SK-N-SH treated with all-trans-retinoic acid at 6 μM for 48 hours (cell line): ENCODE data around the gene TOGARAM1.

Experiments
- ATAC-seq: fragments of 200-7000 bp; cut with Tn5 transposase; 3 replicates; pipeline ENCODE4 v1.9.1; 2020; ENCODE audit warnings: mild to moderate bottlenecking, moderate library complexity
- ARNTL ChIP-seq: fragments of 450-650 bp; formaldehyde crosslinking; IDR thresholded peaks from 2 replicates; pipeline ENCODE4 v1.5.0; 2020; ENCODE audit warnings: low read depth, mild to moderate bottlenecking, moderate library complexity, borderline replicate concordance
- BACH2 ChIP-seq: fragments of 250-450 bp; sonication (Bioruptor Pico); IDR thresholded peaks from 2 replicates; pipeline ENCODE4 v1.9.0; 2021; ENCODE audit warnings: mild to moderate bottlenecking, borderline replicate concordance
- CSDC2 ChIP-seq: fragments of 250-450 bp; sonication (Bioruptor Pico); IDR thresholded peaks from 2 replicates; pipeline ENCODE4 v1.5.0; 2020; ENCODE audit warnings: mild to moderate bottlenecking, moderate library complexity
- ESRRG ChIP-seq: fragments of 250-450 bp; sonication (Bioruptor Pico); IDR thresholded peaks from 2 replicates; pipeline ENCODE4 v1.6.1; 2021; ENCODE audit warnings: mild to moderate bottlenecking
- GLIS3 ChIP-seq: fragments of 250-450 bp; sonication (Bioruptor Pico); IDR thresholded peaks from 2 replicates; pipeline ENCODE4 v1.5.0; 2020; ENCODE audit warnings: mild to moderate bottlenecking, moderate library complexity
- ISL1 ChIP-seq: fragments of 250-450 bp; sonication (Bioruptor Pico); IDR thresholded peaks from 2 replicates; pipeline ENCODE4 v2.1.2; 2022; ENCODE audit warnings: mild to moderate bottlenecking, moderate library complexity
- OSR1 ChIP-seq: fragments of 250-450 bp; sonication (Bioruptor Pico); IDR thresholded peaks from 2 replicates; pipeline ENCODE4 v1.8.0; 2022; ENCODE audit warnings: moderate library complexity, mild to moderate bottlenecking, inconsistent platforms
- PPARA ChIP-seq: fragments of 250-450 bp; sonication (Bioruptor Pico); IDR thresholded peaks from 2 replicates; pipeline ENCODE4 v1.5.0; 2020; ENCODE audit warnings: mild to moderate bottlenecking, borderline replicate concordance
- RARB ChIP-seq: fragments of 250-450 bp; sonication (Bioruptor Pico); IDR thresholded peaks from 2 replicates; pipeline ENCODE4 v1.8.0; 2021; ENCODE audit warnings: mild to moderate bottlenecking, moderate library complexity
- TCF4 ChIP-seq: fragments of 250-450 bp; sonication (Bioruptor Pico); IDR thresholded peaks from 2 replicates; pipeline ENCODE4 v1.8.0; 2021; ENCODE audit warnings: mild to moderate bottlenecking, moderate library complexity, borderline replicate concordance
- TOX ChIP-seq: fragments of 250-450 bp; sonication (Bioruptor Pico); IDR thresholded peaks from 2 replicates; pipeline ENCODE4 v1.8.0; 2021; ENCODE audit warnings: mild to moderate bottlenecking, moderate library complexity, borderline replicate concordance
- ZC3H10 ChIP-seq: fragments of 250-450 bp; sonication (Bioruptor Pico); IDR thresholded peaks from 2 replicates; pipeline ENCODE4 v1.5.1; 2021; ENCODE audit warnings: mild to moderate bottlenecking, moderate library complexity
- ZFP3 ChIP-seq: fragments of 250-450 bp; sonication (Bioruptor Pico); IDR thresholded peaks from 2 replicates; pipeline ENCODE4 v1.5.0; 2020; ENCODE audit warnings: mild to moderate bottlenecking, moderate library complexity
- ZNF565 ChIP-seq: fragments of 450-650 bp; formaldehyde crosslinking; conservative IDR thresholded peaks from 2 replicates; pipeline ENCODE4 v1.5.0; 2020; ENCODE audit warnings: low read depth, mild to moderate bottlenecking, moderate library complexity
- ZNF70 ChIP-seq: fragments of 450-650 bp; formaldehyde crosslinking; IDR thresholded peaks from 2 replicates; pipeline ENCODE4 v1.5.0; 2020; ENCODE audit warnings: mild to moderate bottlenecking, moderate library complexity
- ZNF8 ChIP-seq: fragments of 450-650 bp; formaldehyde crosslinking; IDR thresholded peaks from 2 replicates; pipeline ENCODE4 v1.5.0; 2020; ENCODE audit warnings: mild to moderate bottlenecking, moderate library complexity
- TF ChIP-seq, protein P1 (sequence below): fragments of 250-450 bp; sonication (Bioruptor Pico); IDR thresholded peaks from 2 replicates; pipeline ENCODE4 v1.8.0; 2021; ENCODE audit warnings: low read depth, mild to moderate bottlenecking, moderate library complexity, borderline replicate concordance
- TF ChIP-seq, protein P2 (sequence below): fragments of 250-450 bp; sonication (Bioruptor Pico); IDR thresholded peaks from 2 replicates; pipeline ENCODE4 v1.5.0; 2020; ENCODE audit warnings: mild to moderate bottlenecking, moderate library complexity
- TF ChIP-seq, protein P3 (sequence below): fragments of 250-450 bp; sonication (Bioruptor Pico); IDR thresholded peaks from 2 replicates; pipeline ENCODE4 v1.8.0; 2020; ENCODE audit warnings: mild to moderate bottlenecking, moderate library complexity, borderline replicate concordance
- TF ChIP-seq, protein P4 (sequence below): fragments of 250-450 bp; sonication (Bioruptor Pico); IDR thresholded peaks from 2 replicates; pipeline ENCODE4 v1.5.1; 2021; ENCODE audit warnings: mild to moderate bottlenecking, moderate library complexity

Gene TOGARAM1

DNA sequence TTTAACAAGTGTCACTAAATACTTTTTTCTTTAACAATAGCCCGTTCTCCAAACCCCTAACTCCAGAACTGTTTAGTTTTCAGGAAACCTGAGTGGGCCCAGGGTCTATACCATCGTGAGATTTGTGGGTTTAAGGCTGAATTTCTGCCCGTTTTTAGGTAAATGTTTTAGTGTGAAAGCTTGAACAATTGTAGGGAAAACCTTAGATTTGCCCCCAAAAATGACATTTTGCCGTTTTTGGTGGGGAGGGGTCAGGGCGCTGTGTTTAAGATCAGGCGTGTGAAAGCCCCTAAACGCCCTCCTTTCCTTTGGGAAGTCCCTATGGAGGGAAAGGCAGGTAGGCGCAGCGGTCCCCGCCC, 121.6 kb downstream of the TOGARAM1 start:
- ATAC-seq = no peak
- TF ChIP-seq ZC3H10 (CRISPR knock-in tag) = no peak
- no peak for TF ChIP-seq CSDC2 (CRISPR knock-in tag)
- TF ChIP-seq, protein P1, sequence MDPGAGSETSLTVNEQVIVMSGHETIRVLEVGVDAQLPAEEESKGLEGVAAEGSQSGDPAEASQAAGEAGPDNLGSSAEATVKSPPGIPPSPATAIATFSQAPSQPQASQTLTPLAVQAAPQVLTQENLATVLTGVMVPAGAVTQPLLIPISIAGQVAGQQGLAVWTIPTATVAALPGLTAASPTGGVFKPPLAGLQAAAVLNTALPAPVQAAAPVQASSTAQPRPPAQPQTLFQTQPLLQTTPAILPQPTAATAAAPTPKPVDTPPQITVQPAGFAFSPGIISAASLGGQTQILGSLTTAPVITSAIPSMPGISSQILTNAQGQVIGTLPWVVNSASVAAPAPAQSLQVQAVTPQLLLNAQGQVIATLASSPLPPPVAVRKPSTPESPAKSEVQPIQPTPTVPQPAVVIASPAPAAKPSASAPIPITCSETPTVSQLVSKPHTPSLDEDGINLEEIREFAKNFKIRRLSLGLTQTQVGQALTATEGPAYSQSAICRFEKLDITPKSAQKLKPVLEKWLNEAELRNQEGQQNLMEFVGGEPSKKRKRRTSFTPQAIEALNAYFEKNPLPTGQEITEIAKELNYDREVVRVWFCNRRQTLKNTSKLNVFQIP (CRISPR knock-in tag) = no peak
- no peak for TF ChIP-seq TOX

DNA sequence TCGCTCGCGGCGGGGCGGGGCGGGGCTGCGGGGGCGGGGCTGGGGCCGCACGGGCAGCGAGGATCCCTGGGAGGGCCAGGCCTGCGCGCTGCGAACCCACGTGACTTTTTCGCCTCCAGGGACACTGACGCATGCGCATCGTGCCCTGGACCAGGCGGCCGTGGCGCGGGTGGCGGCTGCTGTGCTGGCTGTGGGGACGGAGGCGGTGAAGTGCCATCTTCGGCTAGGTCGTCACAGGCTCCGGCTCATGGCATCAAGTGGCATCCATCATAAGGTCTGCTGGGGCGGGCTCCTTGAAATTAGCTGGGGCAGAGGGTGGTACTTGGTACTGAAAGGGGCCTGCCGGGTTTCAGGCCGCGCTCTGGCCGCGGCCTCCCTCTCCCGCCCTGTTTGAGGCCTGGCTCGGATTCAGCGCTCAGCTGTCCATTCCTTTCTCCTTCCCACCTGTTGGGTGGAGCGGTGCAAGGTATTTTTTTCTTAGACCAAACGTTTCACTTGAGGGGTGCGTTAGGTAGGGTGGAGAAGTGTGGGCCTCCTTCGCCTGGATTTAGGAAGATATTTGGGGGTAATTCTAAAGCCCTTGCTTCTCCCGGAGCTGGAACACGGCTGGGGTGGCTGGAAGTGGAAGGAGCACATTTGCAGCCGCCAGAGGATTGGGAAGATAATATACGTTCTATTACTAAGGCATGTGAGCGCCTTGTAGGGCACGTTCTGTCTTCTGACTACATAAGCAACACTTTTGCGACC, 122.2 kb downstream of the TOGARAM1 start, which contains the start of gene PRPF39:
Gene PRPF39 (plus strand): TSS at position 141 of the 747 bp plus-strand sequence. CDS start 11,124 bp downstream, outside the sequence.
- TF ChIP-seq ZNF565 (no peak), PPARA (CRISPR knock-in tag) (no peak), ZNF8 (CRISPR knock-in tag) (no peak), ZC3H10 (CRISPR knock-in tag) (no peak), GLIS3 (CRISPR knock-in tag) (no peak), ARNTL (CRISPR knock-in tag) (no peak), TOX (no peak), ZFP3 (CRISPR knock-in tag) (no peak), ZNF70 (CRISPR knock-in tag) (no peak), BACH2 (CRISPR knock-in tag) (no peak), OSR1 (CRISPR knock-in tag) (no peak), TCF4 (no peak)
- TF ChIP-seq, protein P2, sequence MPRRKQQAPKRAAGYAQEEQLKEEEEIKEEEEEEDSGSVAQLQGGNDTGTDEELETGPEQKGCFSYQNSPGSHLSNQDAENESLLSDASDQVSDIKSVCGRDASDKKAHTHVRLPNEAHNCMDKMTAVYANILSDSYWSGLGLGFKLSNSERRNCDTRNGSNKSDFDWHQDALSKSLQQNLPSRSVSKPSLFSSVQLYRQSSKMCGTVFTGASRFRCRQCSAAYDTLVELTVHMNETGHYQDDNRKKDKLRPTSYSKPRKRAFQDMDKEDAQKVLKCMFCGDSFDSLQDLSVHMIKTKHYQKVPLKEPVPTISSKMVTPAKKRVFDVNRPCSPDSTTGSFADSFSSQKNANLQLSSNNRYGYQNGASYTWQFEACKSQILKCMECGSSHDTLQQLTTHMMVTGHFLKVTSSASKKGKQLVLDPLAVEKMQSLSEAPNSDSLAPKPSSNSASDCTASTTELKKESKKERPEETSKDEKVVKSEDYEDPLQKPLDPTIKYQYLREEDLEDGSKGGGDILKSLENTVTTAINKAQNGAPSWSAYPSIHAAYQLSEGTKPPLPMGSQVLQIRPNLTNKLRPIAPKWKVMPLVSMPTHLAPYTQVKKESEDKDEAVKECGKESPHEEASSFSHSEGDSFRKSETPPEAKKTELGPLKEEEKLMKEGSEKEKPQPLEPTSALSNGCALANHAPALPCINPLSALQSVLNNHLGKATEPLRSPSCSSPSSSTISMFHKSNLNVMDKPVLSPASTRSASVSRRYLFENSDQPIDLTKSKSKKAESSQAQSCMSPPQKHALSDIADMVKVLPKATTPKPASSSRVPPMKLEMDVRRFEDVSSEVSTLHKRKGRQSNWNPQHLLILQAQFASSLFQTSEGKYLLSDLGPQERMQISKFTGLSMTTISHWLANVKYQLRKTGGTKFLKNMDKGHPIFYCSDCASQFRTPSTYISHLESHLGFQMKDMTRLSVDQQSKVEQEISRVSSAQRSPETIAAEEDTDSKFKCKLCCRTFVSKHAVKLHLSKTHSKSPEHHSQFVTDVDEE (CRISPR knock-in tag) = no peak
- TF ChIP-seq, protein P3, sequence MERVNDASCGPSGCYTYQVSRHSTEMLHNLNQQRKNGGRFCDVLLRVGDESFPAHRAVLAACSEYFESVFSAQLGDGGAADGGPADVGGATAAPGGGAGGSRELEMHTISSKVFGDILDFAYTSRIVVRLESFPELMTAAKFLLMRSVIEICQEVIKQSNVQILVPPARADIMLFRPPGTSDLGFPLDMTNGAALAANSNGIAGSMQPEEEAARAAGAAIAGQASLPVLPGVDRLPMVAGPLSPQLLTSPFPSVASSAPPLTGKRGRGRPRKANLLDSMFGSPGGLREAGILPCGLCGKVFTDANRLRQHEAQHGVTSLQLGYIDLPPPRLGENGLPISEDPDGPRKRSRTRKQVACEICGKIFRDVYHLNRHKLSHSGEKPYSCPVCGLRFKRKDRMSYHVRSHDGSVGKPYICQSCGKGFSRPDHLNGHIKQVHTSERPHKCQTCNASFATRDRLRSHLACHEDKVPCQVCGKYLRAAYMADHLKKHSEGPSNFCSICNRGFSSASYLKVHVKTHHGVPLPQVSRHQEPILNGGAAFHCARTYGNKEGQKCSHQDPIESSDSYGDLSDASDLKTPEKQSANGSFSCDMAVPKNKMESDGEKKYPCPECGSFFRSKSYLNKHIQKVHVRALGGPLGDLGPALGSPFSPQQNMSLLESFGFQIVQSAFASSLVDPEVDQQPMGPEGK (CRISPR knock-in tag) = no peak
- TF ChIP-seq, protein P4, sequence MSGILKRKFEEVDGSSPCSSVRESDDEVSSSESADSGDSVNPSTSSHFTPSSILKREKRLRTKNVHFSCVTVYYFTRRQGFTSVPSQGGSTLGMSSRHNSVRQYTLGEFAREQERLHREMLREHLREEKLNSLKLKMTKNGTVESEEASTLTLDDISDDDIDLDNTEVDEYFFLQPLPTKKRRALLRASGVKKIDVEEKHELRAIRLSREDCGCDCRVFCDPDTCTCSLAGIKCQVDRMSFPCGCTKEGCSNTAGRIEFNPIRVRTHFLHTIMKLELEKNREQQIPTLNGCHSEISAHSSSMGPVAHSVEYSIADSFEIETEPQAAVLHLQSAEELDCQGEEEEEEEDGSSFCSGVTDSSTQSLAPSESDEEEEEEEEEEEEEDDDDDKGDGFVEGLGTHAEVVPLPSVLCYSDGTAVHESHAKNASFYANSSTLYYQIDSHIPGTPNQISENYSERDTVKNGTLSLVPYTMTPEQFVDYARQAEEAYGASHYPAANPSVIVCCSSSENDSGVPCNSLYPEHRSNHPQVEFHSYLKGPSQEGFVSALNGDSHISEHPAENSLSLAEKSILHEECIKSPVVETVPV (CRISPR knock-in tag) = no peak
- peak; percentile 95 for ATAC-seq

DNA sequence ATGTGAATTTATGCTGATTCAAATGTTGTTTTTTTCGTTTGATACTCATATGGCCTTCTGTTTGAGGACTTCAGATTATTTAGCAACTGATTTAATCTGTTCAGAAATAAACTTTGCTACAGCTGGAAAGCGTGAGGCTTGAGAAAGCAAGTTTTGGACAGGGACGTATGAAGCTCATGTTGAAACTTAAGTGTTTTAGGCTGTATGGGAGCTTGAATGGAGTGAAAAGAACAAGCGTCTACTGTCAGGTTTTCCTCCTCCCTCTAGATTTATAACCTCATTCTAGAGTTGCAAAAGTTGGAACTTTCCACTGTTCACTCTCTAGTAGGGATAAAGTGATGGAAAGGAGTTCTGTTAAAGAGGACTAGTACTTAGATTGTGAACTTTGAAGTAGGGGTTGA, 123.0 kb downstream of the TOGARAM1 start:
- TF ChIP-seq OSR1 (CRISPR knock-in tag) (no peak), ESRRG (CRISPR knock-in tag) (no peak), ARNTL (CRISPR knock-in tag) (no peak), ISL1 (CRISPR knock-in tag) (no peak), ZC3H10 (CRISPR knock-in tag) (no peak), TCF4 (no peak), PPARA (CRISPR knock-in tag) (no peak), ZFP3 (CRISPR knock-in tag) (no peak), RARB (CRISPR knock-in tag) (no peak)
- TF ChIP-seq, protein P2 (CRISPR knock-in tag) = no peak
- TF ChIP-seq, protein P1 (CRISPR knock-in tag) = no peak
- TF ChIP-seq, protein P3 (CRISPR knock-in tag) = no peak
- ATAC-seq = peak; percentile 45
